A673 (cell line): ENCODE results near the gene SDF2. TPM values are rescaled to one million over a fixed set of nuclear protein-coding genes. Genes with fewer than 3 reads are reported as not detected.

Experiments
- BruUV-seq: library from RNA; stranded (reverse); fragments of 400-500 nt; replicated peaks from 2 replicates; lab custom pipeline; 2021; lab: Mats Ljungman, UMichigan
- CTCF ChIA-PET: fragments of 300-600 bp; sonication (Branson Sonifier 250); formaldehyde crosslinking; loops from one replicate; lab custom pipeline; 2022; ENCODE audit warnings: antibody characterized with exemption; lab: Charles Lee
- POLR2A ChIA-PET: fragments of 300-600 bp; sonication (Branson Sonifier 250); formaldehyde crosslinking; loops from one replicate; lab custom pipeline; 2022; ENCODE audit warnings: antibody characterized with exemption; ENCODE audit not compliant: low non-redundant PET; lab: Charles Lee
- DNase-seq: peaks from one replicate; pipeline ENCODE4 v3.0.0-alpha.2; 2015; ENCODE audit warnings: low spot score
- H3K27ac ChIP-seq: fragments of 200-600 bp; sonication (generic); 2 replicates; pipeline ENCODE4 v1.5.1; 2016; ENCODE audit warnings: mixed run types, low read depth, mild to moderate bottlenecking, mixed read lengths, antibody characterized with exemption, low read length; ENCODE audit not compliant: poor library complexity, severe bottlenecking
- H3K27me3 ChIP-seq: fragments of 200-600 bp; sonication (generic); replicated peaks from 2 replicates; pipeline ENCODE4 v1.6.1; 2017; ENCODE audit warnings: mixed run types, low read depth, mild to moderate bottlenecking, mixed read lengths, antibody characterized with exemption, low read length; ENCODE audit not compliant: insufficient read depth, poor library complexity
- H3K36me3 ChIP-seq: fragments of 200-600 bp; sonication (generic); 2 replicates; pipeline ENCODE4 v1.6.1; 2016; ENCODE audit warnings: mixed run types, mild to moderate bottlenecking, mixed read lengths, antibody characterized with exemption, low read length; ENCODE audit not compliant: insufficient read depth, poor library complexity, severe bottlenecking
- H3K4me1 ChIP-seq: fragments of 200-600 bp; sonication (generic); 2 replicates; pipeline ENCODE4 v1.6.1; 2017; ENCODE audit warnings: mixed run types, mild to moderate bottlenecking, mixed read lengths, antibody characterized with exemption, low read length; ENCODE audit not compliant: insufficient read depth, poor library complexity, severe bottlenecking
- H3K4me3 ChIP-seq: fragments of 200-600 bp; sonication (generic); 2 replicates; pipeline ENCODE4 v1.5.1; 2016; ENCODE audit warnings: low read depth, mixed run types, mild to moderate bottlenecking, mixed read lengths, low read length; ENCODE audit not compliant: poor library complexity, severe bottlenecking
- H3K9me3 ChIP-seq: fragments of 200-600 bp; sonication (generic); 2 replicates; pipeline ENCODE4 v1.6.1; 2016; ENCODE audit warnings: mixed run types, low read depth, mild to moderate bottlenecking, mixed read lengths, antibody characterized with exemption, low read length; ENCODE audit not compliant: poor library complexity, severe bottlenecking
- EZH2 ChIP-seq: fragments of 200-600 bp; sonication (generic); IDR thresholded peaks from 2 replicates; pipeline ENCODE4 v1.6.1; 2017; ENCODE audit warnings: borderline replicate concordance, low read depth, mild to moderate bottlenecking, mixed read lengths, antibody characterized with exemption, low read length; ENCODE audit not compliant: poor library complexity, severe bottlenecking
- intact Hi-C: fragments of 100-400 bp; cut with micrococcal nuclease; formaldehyde crosslinking; loops from one replicate; pipeline ENCODE4 v1.10.0; 2022; ENCODE audit not compliant: unreplicated experiment
- total RNA-seq: library from RNA; stranded (reverse); gene quantifications from 2 replicates; pipeline ENCODE4 v1.2.3, GENCODE V29; 2021
- TF ChIP-seq, protein P1 (sequence below): fragments of 300-800, 200-600 bp; sonication (generic); conservative IDR thresholded peaks from 2 replicates; pipeline ENCODE4 v1.5.1; 2017; ENCODE audit warnings: low read depth, mild to moderate bottlenecking, antibody characterized with exemption, low read length, moderate library complexity, mixed read lengths

Gene SDF2
- total RNA-seq, 1 experiment from 2014 or later = 41.6 TPM

DNA sequence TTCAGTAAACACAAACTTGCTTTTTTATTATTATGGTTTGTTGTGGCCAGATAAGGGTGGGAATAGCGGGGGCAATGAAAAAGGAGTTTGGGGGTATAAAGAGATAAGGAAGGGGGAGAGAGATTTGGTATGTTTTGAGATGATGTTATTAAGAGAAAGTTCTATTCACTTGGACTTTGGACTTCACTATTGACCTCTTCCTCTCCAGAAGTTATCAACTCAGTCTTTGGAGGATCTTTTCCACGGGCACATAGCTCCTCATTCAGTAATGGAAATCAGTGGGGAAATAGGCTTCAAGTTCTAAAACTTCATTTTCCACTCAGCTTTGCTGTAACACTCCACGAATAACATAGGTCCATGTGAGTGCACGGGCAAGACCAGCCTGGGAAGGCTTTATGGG is 26.8 kb upstream of the SDF2 start:
- H3K4me1 ChIP-seq = no peaks in the 10 kb centered on the region
- CTCF ChIA-PET = no interaction called here
- H3K9me3 ChIP-seq = no peaks in the 10 kb centered on the region
- H3K27me3 ChIP-seq = no peaks in the 10 kb centered on the region
- no peak for DNase-seq
- H3K27ac ChIP-seq = no peak overlapping the region
- intact Hi-C loops = no loop called here
- no peak overlapping the region for H3K4me3 ChIP-seq
- no TSS peak for BruUV-seq
- no peak for TF ChIP-seq EZH2
- TF ChIP-seq, protein P1, sequence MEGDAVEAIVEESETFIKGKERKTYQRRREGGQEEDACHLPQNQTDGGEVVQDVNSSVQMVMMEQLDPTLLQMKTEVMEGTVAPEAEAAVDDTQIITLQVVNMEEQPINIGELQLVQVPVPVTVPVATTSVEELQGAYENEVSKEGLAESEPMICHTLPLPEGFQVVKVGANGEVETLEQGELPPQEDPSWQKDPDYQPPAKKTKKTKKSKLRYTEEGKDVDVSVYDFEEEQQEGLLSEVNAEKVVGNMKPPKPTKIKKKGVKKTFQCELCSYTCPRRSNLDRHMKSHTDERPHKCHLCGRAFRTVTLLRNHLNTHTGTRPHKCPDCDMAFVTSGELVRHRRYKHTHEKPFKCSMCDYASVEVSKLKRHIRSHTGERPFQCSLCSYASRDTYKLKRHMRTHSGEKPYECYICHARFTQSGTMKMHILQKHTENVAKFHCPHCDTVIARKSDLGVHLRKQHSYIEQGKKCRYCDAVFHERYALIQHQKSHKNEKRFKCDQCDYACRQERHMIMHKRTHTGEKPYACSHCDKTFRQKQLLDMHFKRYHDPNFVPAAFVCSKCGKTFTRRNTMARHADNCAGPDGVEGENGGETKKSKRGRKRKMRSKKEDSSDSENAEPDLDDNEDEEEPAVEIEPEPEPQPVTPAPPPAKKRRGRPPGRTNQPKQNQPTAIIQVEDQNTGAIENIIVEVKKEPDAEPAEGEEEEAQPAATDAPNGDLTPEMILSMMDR = no peak
- peaks cover 82% of the 10 kb centered on the region for H3K36me3 ChIP-seq
- POLR2A ChIA-PET = no interaction called here

DNA sequence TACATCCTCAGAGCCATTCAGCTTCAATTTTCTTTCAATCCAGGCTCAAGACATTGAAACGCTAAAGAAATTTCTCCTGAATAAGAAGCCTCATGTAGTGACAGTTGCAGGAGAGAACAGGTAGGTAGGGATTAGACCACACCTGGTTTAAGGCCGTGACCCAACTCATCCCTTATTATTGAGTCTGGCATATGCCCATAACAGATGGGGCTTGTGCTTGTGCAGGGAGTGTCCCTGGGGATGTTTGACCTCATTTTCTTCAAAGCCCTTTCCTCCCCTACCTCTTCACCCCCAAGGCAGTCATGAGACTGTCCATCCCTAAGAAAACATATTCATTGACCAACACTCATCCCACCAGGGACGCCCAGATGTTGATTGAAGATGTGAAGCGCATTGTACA is 24.6 kb upstream of the SDF2 start:
- BruUV-seq = no TSS peak
- H3K9me3 ChIP-seq = no peaks in the 10 kb centered on the region
- H3K27me3 ChIP-seq = no peaks in the 10 kb centered on the region
- H3K36me3 ChIP-seq = peaks cover 98% of the 10 kb centered on the region
- ChIA-PET CTCF (no interaction called here), POLR2A (no interaction called here)
- no peaks in the 10 kb centered on the region for H3K4me1 ChIP-seq
- TF ChIP-seq EZH2 = no peak
- TF ChIP-seq, protein P1 = no peak
- H3K4me3 ChIP-seq = no peak overlapping the region
- no peak for DNase-seq
- intact Hi-C loops = no loop called here
- H3K27ac ChIP-seq = no peak overlapping the region

DNA sequence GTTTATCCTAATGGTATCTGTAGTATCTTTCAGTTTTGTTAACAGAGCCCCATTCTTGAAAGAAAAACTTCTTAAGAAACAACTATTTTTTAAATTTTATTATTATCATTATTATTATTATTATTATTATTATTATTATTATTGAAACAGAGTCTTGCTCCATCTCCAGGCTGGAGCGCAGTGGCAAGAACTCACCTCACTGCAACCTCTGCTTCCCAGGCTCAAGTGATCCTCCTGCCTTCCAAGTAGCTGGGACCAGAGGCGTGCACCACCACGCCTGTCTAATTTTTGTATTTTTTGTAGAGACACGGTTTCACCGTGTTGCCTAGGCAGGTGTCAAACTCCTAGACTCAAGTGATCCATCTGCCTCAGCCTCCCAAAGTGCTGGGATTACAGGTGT is 23.7 kb upstream of the SDF2 start:
- intact Hi-C loops = no loop called here
- H3K36me3 ChIP-seq = peaks cover 96% of the 10 kb centered on the region
- no peaks in the 10 kb centered on the region for H3K9me3 ChIP-seq
- H3K27ac ChIP-seq = no peak overlapping the region
- H3K4me1 ChIP-seq = no peaks in the 10 kb centered on the region
- H3K4me3 ChIP-seq = no peak overlapping the region
- no peak for DNase-seq
- POLR2A ChIA-PET = no interaction called here
- H3K27me3 ChIP-seq = no peaks in the 10 kb centered on the region
- BruUV-seq = no TSS peak
- CTCF ChIA-PET = interaction anchor here (0.7 kb wide), 1 partner anchor 61 kb away, joined by 4 read pairs; no protein-coding TSS in a partner anchor
- TF ChIP-seq, protein P1 = no peak
- TF ChIP-seq EZH2 = no peak
